HG03139 (cell line): ENCODE measurements around the gene IFFO2.

Source experiments
- ATAC-seq: cut with Tn5 transposase; IDR thresholded peaks from one replicate; pipeline ENCODE4 v1.9.1; 2021; ENCODE audit not compliant: unreplicated experiment

The IFFO2 gene

GRCh38 chr1:18921516-18922251 lies 34.8 kb downstream of the IFFO2 start:
- no peak for ATAC-seq

- no peak for ATAC-seq
Measured at GRCh38 chr1:18920931-18921330, 35.5 kb downstream of the IFFO2 start.

- no peak for ATAC-seq
Measured at GRCh38 chr1:18919956-18920355, 36.5 kb downstream of the IFFO2 start.

- ATAC-seq = no peak
Measured at GRCh38 chr1:18919197-18919905, 37.1 kb downstream of the IFFO2 start.

DNA sequence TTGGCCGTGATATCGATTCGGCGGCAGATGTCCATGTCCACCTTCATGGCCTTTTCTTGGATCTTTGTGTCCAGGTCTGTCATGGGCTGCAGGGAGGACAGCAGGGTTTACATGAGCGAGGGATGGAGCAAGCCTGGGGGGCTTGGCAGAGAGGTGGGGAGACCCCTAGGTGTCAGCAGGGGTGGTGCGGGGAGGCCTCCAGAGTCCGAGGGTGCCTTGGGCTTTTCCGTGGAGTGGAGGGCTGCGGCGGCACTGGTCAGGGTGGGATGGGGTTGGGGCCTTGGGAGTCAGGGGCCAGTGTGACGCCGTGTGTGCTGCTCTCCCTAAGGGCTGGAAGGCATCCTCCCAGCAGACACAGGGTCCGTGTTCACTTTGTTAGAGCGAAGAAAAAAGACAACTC lies 38.1 kb downstream of the IFFO2 start:
- ATAC-seq = no peak

- ATAC-seq = no peak
Measured at GRCh38 chr1:18917071-18917799, 39.2 kb downstream of the IFFO2 start.

GRCh38 chr1:18915341-18915740 lies 41.1 kb downstream of the IFFO2 start:
- no peak for ATAC-seq

DNA sequence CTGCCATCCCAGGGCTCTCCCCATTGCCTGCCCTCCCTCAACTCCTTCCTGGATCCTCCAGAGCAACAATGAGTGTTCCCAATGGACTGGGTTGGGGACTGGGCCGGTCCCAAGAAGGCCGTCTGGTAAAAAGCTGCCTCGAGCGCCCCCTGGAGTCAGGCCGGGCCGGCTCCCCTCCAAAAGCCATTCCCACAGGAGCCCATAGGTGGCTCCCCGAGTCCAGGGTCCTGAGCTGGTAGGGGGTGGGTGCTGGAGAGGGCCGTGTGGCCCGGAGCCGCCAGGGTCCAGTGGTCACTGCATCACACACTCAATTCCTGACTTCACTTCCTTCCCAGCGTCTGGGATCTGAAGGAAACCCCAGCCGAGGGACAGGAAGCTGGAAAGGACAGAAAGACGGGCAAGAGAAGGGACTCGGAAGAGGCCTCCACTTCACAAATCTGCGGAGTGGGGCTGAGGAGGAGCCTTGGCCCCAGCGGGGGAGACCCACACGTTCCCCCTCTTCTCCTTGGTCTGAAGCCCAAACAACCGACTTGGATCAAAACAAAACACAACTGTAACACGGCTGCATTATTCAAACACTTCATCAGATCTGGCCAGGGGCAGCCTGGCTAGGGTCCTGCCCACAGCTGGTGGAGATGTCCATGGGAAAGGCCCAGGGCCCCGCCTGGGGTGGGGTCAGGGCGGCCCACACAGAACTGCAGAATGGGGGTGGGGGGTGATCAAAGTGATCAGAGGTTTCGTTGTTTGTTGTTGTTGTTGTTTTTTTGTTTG lies 43.2 kb downstream of the IFFO2 start:
- ATAC-seq = peak; percentile 76

GRCh38 chr1:18912550-18912949 lies 43.9 kb downstream of the IFFO2 start:
- no peak for ATAC-seq

- no peak for ATAC-seq
Measured at GRCh38 chr1:18908911-18909771, 47.3 kb downstream of the IFFO2 start.

- no peak for ATAC-seq
Measured at GRCh38 chr1:18907917-18908845, 48.3 kb downstream of the IFFO2 start.

GRCh38 chr1:18907021-18907916 lies 49.2 kb downstream of the IFFO2 start:
- no peak for ATAC-seq

DNA sequence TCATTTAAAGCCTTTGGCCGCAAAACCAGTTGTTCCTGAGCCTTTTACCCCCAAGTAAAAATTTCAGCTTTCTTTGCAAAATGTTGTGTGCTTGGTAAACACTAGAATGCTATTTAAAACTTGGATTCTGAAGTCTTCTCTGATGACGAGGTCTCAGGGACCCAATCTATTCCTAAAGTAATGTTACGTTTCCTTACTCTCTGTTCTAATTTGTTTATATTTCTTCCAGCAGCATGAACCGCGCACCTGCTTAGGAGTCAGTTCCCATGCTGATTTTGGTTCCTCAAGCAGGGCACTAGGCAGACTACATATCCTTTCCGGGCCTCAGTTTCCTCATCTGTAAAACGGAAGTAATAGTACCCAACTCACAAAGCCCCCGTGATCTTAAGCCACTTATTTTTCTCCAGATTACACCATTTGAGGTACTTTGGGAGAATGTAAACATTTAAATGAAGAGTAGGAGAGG lies 53.2 kb downstream of the IFFO2 start:
- ATAC-seq = no peak

GRCh38 chr1:18902523-18903290 lies 53.8 kb downstream of the IFFO2 start, which contains the start of gene ALDH4A1:
Gene ALDH4A1 (minus strand): TSS chr1:18902555. CDS start chr1:18902523, 32 bp downstream.
- peak; percentile 95 for ATAC-seq

DNA sequence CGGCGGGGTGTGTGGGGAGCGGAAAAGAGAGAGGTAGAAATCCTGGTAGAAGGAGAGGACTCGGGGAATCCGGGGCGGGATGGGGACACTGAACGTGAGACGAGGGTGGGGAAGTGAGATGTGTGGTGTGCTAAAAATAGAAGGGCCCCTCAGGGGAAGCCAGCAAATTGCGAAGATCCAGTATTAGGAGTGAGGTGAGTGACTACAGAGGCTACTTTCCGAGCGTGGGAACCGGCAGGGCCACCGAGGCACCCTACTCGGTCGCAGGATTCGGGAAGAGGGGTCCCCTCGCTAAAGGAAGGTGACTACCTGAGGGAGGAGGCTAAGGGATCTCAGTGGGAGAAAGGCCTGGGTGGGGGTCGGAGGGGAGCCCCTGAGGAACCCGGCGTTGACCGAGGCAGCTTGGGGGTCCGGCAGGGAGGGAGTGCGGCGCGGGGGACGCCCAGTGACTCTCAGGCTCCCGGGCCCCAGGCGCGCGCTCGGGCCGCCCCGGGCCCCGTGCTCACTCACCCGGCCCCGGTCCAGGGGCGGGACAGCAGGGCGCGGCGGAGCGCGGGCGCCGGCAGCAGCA lies 54.4 kb downstream of the IFFO2 start:
- ATAC-seq = no peak

DNA sequence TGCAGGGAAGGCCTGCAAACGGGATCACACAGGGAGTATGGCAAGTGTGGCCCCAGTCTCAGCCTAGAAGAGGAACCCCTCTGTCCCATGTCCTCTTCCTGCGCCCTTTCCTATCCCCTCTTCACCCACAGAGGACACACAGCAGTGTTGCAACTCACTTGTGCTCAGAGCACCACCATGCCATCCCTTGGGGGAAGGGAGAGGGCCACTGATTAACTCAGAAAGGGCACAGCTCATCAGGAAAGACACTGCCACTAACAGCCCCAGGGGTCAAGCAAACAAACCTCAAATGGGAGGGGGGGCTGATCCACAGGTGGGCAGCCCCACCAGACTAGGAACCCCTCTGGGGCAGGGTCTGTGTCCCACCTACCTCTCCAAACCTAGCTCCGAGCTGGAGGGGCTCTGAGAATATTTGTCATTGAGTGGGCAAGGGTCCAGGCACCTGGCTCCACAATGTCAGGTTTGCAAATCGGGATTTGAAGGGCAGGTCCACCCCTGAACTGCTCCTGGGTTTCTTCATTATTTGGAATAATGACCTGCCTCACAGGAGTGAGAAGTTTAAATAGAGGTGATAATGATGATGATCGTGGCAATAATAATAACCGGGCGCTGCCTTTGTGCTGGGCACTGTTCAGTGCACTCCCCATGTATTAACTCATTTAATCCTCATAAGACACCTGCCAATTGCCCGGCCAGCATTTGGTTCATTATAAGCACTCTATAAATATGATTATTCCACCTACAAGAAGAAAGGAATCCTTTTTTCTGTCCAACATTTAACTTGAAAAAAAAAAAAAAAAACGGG lies 55.1 kb downstream of the IFFO2 start:
- no peak for ATAC-seq
